Effector memory CD4-positive, alpha-beta T cell (primary cell): ENCODE data around the gene KRT14.
"Not testable (repeated sequence)": the region's sequence is repeated elsewhere in the genome, so short reads cannot be mapped to it uniquely, and the experiment has no call there.

ENCODE experiments used
- DNase-seq, 3 donors: peaks; one replicate each; pipeline ENCODE4 v3.0.0-alpha.2; 2020
- H3K27ac ChIP-seq: 2 replicates; pipeline ENCODE4 v1.7.0; 2013; ENCODE audit warnings: mild to moderate bottlenecking, low read length, moderate library complexity; ENCODE audit not compliant: insufficient read depth, poor library complexity, severe bottlenecking
- H3K27me3 ChIP-seq: replicated peaks from 2 replicates; pipeline ENCODE4 v1.7.0; 2013; ENCODE audit warnings: mild to moderate bottlenecking, low read length; ENCODE audit not compliant: insufficient read depth, control insufficient read depth, poor library complexity, severe bottlenecking
- H3K36me3 ChIP-seq: 2 replicates; pipeline ENCODE4 v1.7.0; 2013; ENCODE audit warnings: mild to moderate bottlenecking, low read length, moderate library complexity; ENCODE audit not compliant: control insufficient read depth, insufficient read depth
- H3K4me1 ChIP-seq: 2 replicates; pipeline ENCODE4 v1.7.0; 2013; ENCODE audit warnings: low read length, mild to moderate bottlenecking; ENCODE audit not compliant: control insufficient read depth, insufficient read depth, poor library complexity, severe bottlenecking
- H3K4me3 ChIP-seq: 2 replicates; pipeline ENCODE4 v1.7.0; 2013; ENCODE audit warnings: low read length, low read depth, mild to moderate bottlenecking; ENCODE audit not compliant: insufficient read depth, poor library complexity, severe bottlenecking
- H3K9me3 ChIP-seq: 2 replicates; pipeline ENCODE4 v1.7.0; 2013; ENCODE audit warnings: mild to moderate bottlenecking, low read length, moderate library complexity; ENCODE audit not compliant: control insufficient read depth

The KRT14 gene

DNA sequence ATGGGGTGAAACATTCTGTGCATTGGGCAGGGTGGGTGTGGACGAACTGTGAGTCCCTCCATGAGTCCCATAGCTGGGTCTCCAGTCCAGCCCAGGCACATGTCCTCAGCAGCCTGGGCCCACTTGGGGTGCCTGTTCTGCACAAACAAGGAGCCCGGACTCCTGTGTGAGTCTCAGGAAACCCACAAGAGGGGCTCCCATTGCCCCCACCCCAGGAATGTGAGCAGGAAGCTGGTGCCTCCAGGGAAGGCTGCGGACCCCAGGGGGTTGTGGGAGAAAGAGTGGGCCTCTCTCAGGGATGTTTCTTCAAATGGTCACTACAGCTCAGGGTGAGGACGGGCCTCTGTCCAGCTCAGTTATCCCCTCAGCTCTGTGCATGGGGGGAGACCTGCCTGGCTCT is 29.8 kb upstream of the KRT14 start:
- H3K4me3 ChIP-seq, H3K9me3 ChIP-seq, H3K4me1 ChIP-seq, H3K27ac ChIP-seq, H3K27me3 ChIP-seq, H3K36me3 ChIP-seq, DNase-seq: not testable (repeated sequence)

DNA sequence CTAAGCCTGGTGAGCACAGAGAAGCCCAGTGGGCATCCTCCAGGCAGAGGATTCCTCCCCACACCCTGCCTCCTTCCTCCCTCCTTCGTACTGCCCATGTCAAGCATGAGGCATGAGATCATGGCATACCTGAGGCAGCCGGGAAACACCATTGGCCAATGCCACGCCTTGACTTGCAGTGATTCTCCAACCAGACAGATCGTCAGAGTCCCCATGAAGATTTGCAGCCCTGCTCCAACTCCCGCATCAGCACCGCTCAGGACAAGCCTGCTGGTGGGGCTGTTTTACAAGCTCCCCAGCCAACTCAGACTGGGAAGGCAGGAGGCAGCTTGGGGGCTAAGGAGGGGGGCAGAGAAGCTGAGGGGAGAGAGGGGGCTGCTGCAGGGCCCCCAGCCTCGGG is 28.8 kb upstream of the KRT14 start:
- no peaks in the 10 kb centered on the region for H3K9me3 ChIP-seq
- no peak overlapping the region for H3K27ac ChIP-seq
- no peak for DNase-seq
- no peaks in the 10 kb centered on the region for H3K36me3 ChIP-seq
- no peaks in the 10 kb centered on the region for H3K27me3 ChIP-seq
- no peak overlapping the region for H3K4me3 ChIP-seq
- no peaks in the 10 kb centered on the region for H3K4me1 ChIP-seq

DNA sequence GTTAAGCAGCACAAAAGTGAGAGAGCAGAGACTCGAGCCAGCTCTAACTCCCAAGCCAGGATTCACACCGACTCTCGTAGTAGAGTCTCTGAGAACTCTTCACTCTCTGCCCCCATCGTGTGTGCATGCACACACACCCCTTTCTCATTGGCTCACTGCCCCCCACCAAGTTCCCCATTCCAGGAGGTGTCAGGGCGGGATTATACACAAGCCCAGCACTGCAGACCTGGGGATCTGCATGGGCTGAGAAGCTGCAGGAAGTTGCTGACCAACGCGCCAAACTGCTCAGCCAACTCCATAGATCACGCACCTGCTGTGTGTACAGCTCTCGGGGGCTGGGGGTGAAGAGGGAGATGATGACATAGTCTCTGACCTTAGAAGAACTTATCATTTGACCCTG is 28.1 kb upstream of the KRT14 start:
- not testable (repeated sequence) for H3K9me3 ChIP-seq, H3K36me3 ChIP-seq, DNase-seq, H3K4me3 ChIP-seq, H3K27ac ChIP-seq, H3K27me3 ChIP-seq, H3K4me1 ChIP-seq

DNA sequence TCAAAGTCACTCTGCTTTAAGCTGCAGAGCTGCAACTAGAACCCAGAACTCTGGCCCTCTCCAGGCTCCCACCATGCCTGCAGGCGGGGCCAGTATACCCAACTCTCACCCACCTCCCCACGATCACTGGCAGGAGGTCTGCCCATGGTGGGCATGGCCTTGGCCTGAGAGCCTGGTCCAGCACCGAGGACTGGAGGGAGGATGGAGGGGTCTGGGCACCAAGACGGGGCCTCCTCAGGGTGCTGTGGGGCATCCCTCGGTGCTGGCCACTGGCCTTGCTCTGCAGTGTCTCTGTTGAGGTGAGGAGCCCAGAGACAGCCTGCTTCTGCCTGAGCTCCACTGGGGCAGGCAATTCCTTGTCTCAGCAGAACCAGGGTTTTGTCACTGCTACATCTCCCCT is 27.4 kb upstream of the KRT14 start:
- H3K4me1 ChIP-seq: no peaks in the 10 kb centered on the region
- H3K27me3 ChIP-seq: no peaks in the 10 kb centered on the region
- no peaks in the 10 kb centered on the region for H3K9me3 ChIP-seq
- H3K27ac ChIP-seq: no peak overlapping the region
- no peak for DNase-seq
- no peaks in the 10 kb centered on the region for H3K36me3 ChIP-seq
- H3K4me3 ChIP-seq: no peak overlapping the region

DNA sequence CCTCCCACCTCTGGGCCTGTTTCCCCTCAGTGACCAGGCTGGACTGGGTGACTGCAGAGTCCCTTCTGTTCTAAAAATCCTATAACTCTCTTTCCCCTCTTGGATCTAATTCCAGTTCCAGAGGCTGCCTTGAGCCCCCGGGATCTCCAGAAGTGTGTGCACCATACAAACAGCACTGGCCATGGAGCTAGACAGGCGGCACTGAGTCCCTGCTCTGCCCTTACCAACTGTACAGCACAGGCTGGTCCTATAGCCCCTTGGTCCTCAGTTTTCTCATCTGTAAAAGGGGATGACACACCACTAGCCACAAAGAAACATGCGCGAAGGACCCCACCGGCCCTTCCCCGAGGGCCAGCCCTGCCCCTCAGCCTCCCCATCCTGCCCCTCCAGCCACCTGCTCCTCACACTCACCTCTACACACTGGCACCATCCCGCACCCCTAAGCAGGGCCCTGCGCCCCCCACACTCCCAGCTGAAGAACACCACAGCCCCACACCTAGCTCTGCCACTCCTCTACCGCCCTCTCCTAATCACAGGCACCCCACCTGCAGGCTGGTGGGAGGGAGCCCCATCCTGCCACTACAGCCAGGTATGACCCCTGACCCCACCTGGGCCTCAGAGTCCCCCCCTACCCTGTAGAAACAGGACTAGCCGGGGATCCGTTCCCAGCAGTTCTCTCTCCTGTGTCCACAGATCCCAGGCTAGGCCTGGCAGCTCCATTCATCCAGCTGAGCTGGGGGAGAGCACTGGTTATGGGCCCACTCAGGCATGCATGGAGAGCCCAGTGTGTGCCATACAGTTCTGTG is 26.8 kb upstream of the KRT14 start:
- no peak overlapping the region for H3K27ac ChIP-seq

DNA sequence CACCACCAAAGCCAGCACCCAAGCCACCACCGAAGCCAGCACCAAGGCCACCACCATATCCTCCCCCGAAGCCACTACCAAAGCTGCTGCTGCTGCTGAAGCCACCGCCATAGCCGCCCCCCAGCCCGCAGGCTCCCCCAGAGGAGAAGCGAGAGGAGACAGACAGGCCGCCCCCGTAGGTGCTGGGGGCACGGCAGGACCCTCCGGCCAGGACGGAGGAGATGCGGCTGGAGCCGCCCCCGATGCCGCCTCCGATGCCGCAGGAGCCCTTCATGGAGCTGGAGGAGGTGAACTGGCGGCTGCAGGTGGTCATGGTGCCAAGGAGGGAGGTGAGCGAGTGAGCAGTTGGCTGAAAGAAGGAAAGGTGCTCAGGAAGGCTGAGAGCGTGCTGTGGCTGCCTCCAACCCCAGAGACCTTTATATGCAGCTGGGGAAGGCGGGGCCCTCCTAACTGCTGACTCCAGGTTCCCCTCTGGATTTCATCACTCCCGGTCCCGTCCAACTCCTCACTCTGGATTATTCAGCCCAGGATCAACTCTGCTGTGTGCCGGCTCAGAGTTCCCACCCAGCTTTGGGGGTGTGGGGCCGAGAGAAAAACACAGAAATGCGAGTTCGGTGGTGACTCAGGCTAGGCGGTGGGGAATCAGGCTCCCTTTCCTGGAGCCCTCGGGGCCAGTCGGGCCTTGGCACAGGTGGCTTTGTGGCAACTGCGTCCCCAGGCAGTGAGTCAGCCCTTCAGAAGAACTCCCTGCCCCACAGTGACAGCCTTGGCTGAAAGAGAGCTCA is 25.9 kb upstream of the KRT14 start, which contains the start of gene KRT16:
Gene KRT16, minus strand, starts transcription at position 392 of the 785 bp plus-strand sequence. Its CDS starts 79 bp downstream, at position 313.
- not testable (repeated sequence) for H3K9me3 ChIP-seq, H3K36me3 ChIP-seq, H3K4me1 ChIP-seq, DNase-seq, H3K27me3 ChIP-seq, H3K27ac ChIP-seq, H3K4me3 ChIP-seq

More for the DNA sequence above, 26.8 kb upstream of the KRT14 start:
- DNase-seq: no peak
- Histone ChIP-seq H3K9me3 (no peaks in the 10 kb centered on the region), H3K4me3 (no peak overlapping the region), H3K27me3 (no peaks in the 10 kb centered on the region), H3K4me1 (no peaks in the 10 kb centered on the region), H3K36me3 (no peaks in the 10 kb centered on the region)

DNA sequence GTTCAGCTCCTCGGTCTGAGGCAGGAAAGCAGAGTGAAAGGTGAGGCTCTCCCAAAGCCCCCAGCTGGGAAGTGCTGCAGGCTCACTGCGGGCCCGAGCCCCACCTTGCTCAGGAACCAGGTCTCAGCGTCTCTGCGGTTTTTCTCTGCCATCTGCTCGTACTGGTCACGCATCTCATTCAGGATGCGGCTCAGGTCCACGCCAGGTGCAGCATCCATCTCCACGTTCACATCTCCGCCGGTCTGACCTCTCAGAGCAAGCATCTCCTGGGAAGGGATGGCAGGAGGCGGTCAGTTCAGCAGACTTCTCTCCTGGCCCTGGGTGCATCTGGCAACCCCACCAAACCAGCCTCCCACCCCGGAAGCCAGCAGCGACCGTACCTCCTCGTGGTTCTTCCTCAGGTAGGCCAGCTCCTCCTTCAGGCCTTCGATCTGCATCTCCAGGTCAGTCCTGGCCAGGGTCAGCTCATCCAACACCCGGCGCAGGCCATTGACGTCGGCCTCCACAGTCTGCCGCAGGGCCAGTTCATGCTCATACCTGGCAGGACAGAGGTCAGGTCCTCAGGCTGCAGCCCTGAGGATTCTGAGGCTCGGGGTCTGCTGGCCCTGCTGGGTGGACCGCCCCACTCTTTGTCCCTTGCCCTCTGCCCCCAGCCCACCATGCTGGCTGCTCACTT is 24.4 kb upstream of the KRT14 start:
- no peak overlapping the region for H3K4me3 ChIP-seq
- H3K27me3 ChIP-seq: no peaks in the 10 kb centered on the region
- DNase-seq: no peak
- no peaks in the 10 kb centered on the region for H3K36me3 ChIP-seq
- H3K27ac ChIP-seq: no peak overlapping the region
- H3K4me1 ChIP-seq: no peaks in the 10 kb centered on the region
- H3K9me3 ChIP-seq: no peaks in the 10 kb centered on the region

DNA sequence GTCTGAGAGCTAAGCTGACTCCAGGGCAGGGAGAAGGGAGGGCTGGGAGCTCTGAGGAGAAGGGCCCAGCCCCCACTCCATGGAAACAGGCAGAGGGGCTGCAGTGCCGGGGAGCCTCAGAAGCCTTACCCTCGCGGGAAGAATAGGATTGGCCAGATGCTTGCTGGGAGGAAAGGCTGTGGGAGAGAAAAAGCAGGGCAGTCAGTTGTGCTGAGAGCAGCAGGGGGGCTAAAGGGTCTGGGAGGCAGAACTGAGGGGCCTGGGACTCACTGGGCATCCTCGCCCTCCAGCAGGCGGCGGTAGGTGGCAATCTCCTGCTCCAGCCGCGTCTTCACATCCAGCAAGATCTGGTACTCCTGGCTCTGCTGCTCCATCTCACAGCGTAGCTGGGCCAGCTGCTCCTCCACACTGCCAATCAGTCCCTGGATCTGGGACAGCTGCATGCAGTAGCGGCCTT is 23.4 kb upstream of the KRT14 start:
- not testable (repeated sequence) for H3K36me3 ChIP-seq, H3K27ac ChIP-seq, DNase-seq

DNA sequence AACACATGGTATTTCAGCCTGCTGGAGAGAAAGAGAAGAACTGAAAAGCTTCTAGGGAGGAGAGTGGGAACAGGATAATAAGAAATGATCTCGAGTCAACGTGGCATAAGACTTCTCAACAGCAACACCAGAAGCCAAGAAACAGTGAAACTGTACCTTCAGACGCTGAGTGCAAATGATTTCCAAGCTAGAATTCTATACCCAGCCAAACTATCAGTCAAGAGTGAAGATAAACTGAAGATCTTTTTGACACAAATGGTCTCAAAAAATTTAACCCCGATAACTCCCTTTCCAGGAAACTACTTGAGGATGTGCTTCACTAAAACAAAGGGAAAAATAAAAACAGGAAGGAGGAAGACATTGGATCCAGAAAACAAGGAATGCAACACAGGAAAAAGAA is 20.2 kb upstream of the KRT14 start:
- H3K27ac ChIP-seq, H3K4me1 ChIP-seq, H3K27me3 ChIP-seq, H3K36me3 ChIP-seq, DNase-seq, H3K9me3 ChIP-seq, H3K4me3 ChIP-seq: not testable (repeated sequence)

More for the DNA sequence above, 23.4 kb upstream of the KRT14 start:
- not testable (repeated sequence) for H3K27me3 ChIP-seq, H3K4me3 ChIP-seq, H3K4me1 ChIP-seq, H3K9me3 ChIP-seq

DNA sequence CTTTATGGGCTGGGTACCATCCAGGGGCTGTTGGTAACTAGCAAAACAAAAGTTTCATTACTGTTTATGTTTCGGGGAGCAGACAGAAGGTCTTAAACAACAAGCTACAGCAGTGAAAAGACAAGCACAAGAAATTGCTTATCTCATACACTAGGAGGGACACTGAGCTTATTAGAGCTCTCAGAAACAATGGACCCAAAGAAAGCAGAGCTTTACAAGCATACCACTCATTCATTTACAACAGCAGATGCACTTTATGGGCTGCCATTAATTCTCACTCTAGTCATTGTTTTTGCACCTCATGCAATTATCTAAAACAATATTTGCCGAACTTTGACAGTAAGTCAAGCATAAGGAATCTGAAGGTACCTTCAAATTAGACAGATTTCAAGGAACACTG is 15.8 kb upstream of the KRT14 start:
- H3K27me3 ChIP-seq: no peaks in the 10 kb centered on the region
- H3K4me3 ChIP-seq: no peak overlapping the region
- H3K27ac ChIP-seq: no peak overlapping the region
- no peaks in the 10 kb centered on the region for H3K4me1 ChIP-seq
- no peaks in the 10 kb centered on the region for H3K36me3 ChIP-seq
- DNase-seq: no peak
- H3K9me3 ChIP-seq: no peaks in the 10 kb centered on the region
